ENCODE results near the gene STAT1.

The STAT1 gene

GRCh38 chr2:190984595-190984994 is 29.4 kb downstream of the STAT1 start:
- no peak for TF ChIP-seq CTCF (IDR thresholded peaks at IDR 0.05; ENCODE audit: insufficient read depth, low read depth, low read length, missing control alignments)
- DNase-seq (ENCODE audit: low read depth) = no peak
- H3K4me3 ChIP-seq (ENCODE audit: low read depth, low read length) = no peak overlapping the region

DNA sequence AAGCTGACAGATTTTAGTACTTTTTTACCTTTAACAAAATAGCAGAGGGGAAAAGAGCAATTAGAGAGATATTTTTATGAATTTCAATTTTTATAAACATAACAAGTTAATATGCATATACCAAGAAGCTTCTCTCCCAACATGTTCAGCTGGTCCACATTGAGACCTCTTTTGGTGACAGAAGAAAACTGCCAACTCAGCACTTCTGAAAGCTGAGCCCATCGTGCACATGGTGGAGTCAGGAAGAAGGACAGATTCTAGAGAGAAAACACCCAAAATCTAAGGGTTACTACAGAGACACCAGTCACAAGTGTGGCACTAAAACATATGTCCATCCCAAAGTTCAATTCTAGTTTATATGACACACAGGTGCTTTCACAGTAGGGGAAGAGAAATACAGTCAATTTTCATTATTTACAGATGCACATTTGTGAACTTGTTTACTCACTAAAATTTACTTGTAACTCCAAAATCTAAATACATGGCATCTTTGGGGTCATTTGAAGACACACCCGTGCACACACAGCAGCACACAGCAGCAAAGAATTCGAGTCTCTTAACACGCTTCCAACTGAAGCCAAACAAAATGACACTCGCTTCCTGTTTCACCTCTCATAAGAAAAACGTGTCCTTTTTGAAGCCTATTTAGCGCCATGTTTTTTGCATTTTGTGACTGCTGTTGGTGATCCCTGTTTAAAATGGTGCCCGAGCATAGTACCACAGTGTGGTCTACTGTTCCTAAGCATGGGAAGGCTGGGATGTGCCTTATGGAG is 31.5 kb downstream of the STAT1 start:
- DNase-seq (ENCODE audit: low read depth) = no peak
- no peak overlapping the region for H3K4me3 ChIP-seq (ENCODE audit: low read depth, low read length)
- TF ChIP-seq CTCF (IDR thresholded peaks at IDR 0.05; ENCODE audit: insufficient read depth, low read depth, low read length, missing control alignments) = no peak

DNA sequence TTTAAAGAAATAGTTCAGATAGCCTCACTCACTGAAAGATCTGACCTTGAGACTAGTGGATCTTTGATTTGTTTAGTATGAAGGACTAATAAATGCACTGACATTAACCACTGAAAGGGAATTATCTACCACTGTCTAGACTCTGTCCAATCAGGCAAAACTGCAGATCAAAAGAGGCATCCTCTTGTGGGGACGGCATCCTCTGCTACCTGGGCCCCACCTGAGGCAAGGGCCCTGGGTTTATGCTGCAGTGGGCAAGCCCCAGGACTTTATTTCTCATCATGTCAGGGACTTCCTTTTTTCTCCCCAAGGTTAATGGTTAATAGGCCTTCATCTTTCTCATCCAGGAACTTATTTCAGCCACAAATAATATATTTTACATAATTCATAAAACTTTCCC is 32.2 kb downstream of the STAT1 start:
- no peak for DNase-seq (ENCODE audit: low read depth)
- no peak overlapping the region for H3K4me3 ChIP-seq (ENCODE audit: low read depth, low read length)
- no peak for TF ChIP-seq CTCF (IDR thresholded peaks at IDR 0.05; ENCODE audit: insufficient read depth, low read depth, low read length, missing control alignments)

- no peak for DNase-seq (ENCODE audit: low read depth)
- no peak for TF ChIP-seq CTCF (IDR thresholded peaks at IDR 0.05; ENCODE audit: insufficient read depth, low read depth, low read length, missing control alignments)
- no peak overlapping the region for H3K4me3 ChIP-seq (ENCODE audit: low read depth, low read length)
Observed at GRCh38 chr2:190981333-190981732, 32.6 kb downstream of the STAT1 start.

GRCh38 chr2:190980630-190981209 is 33.3 kb downstream of the STAT1 start:
- no peak overlapping the region for H3K4me3 ChIP-seq (ENCODE audit: low read depth, low read length)
- TF ChIP-seq CTCF (IDR thresholded peaks at IDR 0.05; ENCODE audit: insufficient read depth, low read depth, low read length, missing control alignments) = no peak
- no peak for DNase-seq (ENCODE audit: low read depth)

DNA sequence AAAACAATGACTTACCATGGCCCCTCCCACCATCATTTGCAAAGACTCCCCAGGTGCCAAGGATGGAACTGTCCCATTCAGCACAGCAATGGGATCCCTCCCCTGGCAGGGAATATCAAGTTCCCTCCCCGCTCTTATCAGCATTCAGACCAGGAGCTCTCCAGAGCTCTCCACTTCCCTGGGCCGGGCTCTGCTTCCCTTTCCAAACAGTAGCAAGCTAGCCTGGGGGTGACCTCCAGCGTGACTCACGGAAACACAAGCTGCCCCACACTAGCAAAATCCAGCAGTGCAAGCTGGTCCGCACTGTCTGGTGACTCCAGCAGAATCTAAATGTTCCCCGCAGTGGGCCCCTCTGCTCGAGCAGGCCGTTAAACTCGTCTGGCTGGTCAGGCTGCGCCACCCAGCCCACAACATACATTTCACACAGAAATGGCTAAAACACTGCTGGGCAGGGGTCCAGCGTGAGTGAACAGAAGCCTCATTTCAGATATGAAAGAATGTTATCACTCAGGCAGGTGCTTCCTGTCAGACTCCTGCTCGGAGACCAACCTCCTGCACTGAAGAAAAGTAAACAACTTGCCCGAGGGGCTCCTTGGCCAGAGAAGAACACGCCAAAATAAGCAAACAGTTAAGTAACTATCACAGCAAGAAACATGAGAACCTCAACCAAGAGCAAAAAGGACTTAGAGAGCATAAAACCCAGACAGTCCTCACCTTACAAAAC is 33.9 kb downstream of the STAT1 start:
- no peak for DNase-seq (ENCODE audit: low read depth)
- no peak overlapping the region for H3K4me3 ChIP-seq (ENCODE audit: low read depth, low read length)
- TF ChIP-seq CTCF (IDR thresholded peaks at IDR 0.05; ENCODE audit: insufficient read depth, low read depth, low read length, missing control alignments) = no peak
